ENCODE results near the gene MAP4. TPM values are rescaled to one million over a fixed set of nuclear protein-coding genes. Genes with fewer than 3 reads are reported as not detected.

MAP4 gene
- total RNA-seq, 1 donor, result 158 TPM

GRCh38 chr3:47884603-47885002 is 131.6 kb downstream of the MAP4 start:
- no peak for TF ChIP-seq CTCF (IDR thresholded peaks at IDR 0.05; ENCODE audit: extremely low read depth, low read depth, low read length)

GRCh38 chr3:47882338-47882737 is 133.9 kb downstream of the MAP4 start:
- no peaks in the 10 kb centered on the region for H3K9me3 ChIP-seq (ENCODE audit: low read depth, low read length)
- H3K27ac ChIP-seq (ENCODE audit: low read depth, low read length), result no peak overlapping the region
- no peaks in the 10 kb centered on the region for H3K27me3 ChIP-seq (ENCODE audit: insufficient read depth, low read length)
- H2AFZ ChIP-seq (ENCODE audit: low read length), result no peak overlapping the region
- H3K36me3 ChIP-seq (ENCODE audit: insufficient read depth, low read length), result peaks cover 36% of the 10 kb centered on the region
- H3K79me2 ChIP-seq (ENCODE audit: insufficient read depth, low read length), result peaks cover 31% of the 10 kb centered on the region
- TF ChIP-seq CTCF (IDR thresholded peaks at IDR 0.05; ENCODE audit: extremely low read depth, low read depth, low read length), result peak; percentile 6
- DNase-seq (ENCODE audit: insufficient read length, low spot score, missing footprints), result no peak
- no peak overlapping the region for H3K4me2 ChIP-seq (ENCODE audit: insufficient read depth, low read length)
- peaks cover 3% of the 10 kb centered on the region for H4K20me1 ChIP-seq (ENCODE audit: insufficient read depth, low read length)
- no peak overlapping the region for H3K4me3 ChIP-seq (ENCODE audit: insufficient read depth, low read length)
- H3K4me1 ChIP-seq (ENCODE audit: insufficient read depth, low read length), result peaks cover 17% of the 10 kb centered on the region

More at GRCh38 chr3:47884603-47885002, 131.6 kb downstream of the MAP4 start:
- DNase-seq (ENCODE audit: insufficient read length, low spot score, missing footprints), result no peak
- Histone ChIP-seq H3K27ac (ENCODE audit: low read depth, low read length) (no peak overlapping the region), H3K9me3 (ENCODE audit: low read depth, low read length) (no peaks in the 10 kb centered on the region), H2AFZ (ENCODE audit: low read length) (no peak overlapping the region), H3K4me3 (ENCODE audit: insufficient read depth, low read length) (no peak overlapping the region), H3K4me2 (ENCODE audit: insufficient read depth, low read length) (no peak overlapping the region), H3K79me2 (ENCODE audit: insufficient read depth, low read length) (peaks cover 32% of the 10 kb centered on the region), H3K36me3 (ENCODE audit: insufficient read depth, low read length) (peaks cover 43% of the 10 kb centered on the region), H4K20me1 (ENCODE audit: insufficient read depth, low read length) (no peaks in the 10 kb centered on the region), H3K4me1 (ENCODE audit: insufficient read depth, low read length) (no peaks in the 10 kb centered on the region), H3K27me3 (ENCODE audit: insufficient read depth, low read length) (no peaks in the 10 kb centered on the region)

- no peak for TF ChIP-seq CTCF (IDR thresholded peaks at IDR 0.05; ENCODE audit: extremely low read depth, low read depth, low read length)
- Histone ChIP-seq H4K20me1 (ENCODE audit: insufficient read depth, low read length) (peaks cover 3% of the 10 kb centered on the region), H3K4me1 (ENCODE audit: insufficient read depth, low read length) (peaks cover 19% of the 10 kb centered on the region), H3K27ac (ENCODE audit: low read depth, low read length) (peak overlapping the region; percentile 30), H3K9me3 (ENCODE audit: low read depth, low read length) (no peaks in the 10 kb centered on the region), H3K4me2 (ENCODE audit: insufficient read depth, low read length) (no peak overlapping the region), H3K27me3 (ENCODE audit: insufficient read depth, low read length) (no peaks in the 10 kb centered on the region), H2AFZ (ENCODE audit: low read length) (no peak overlapping the region), H3K79me2 (ENCODE audit: insufficient read depth, low read length) (peaks cover 15% of the 10 kb centered on the region), H3K36me3 (ENCODE audit: insufficient read depth, low read length) (peaks cover 50% of the 10 kb centered on the region), H3K4me3 (ENCODE audit: insufficient read depth, low read length) (no peak overlapping the region)
- DNase-seq (ENCODE audit: insufficient read length, low spot score, missing footprints), result no peak
Observed at GRCh38 chr3:47877719-47878118, 138.5 kb downstream of the MAP4 start.

GRCh38 chr3:47877290-47877689 is 138.9 kb downstream of the MAP4 start:
- Histone ChIP-seq H3K9me3 (ENCODE audit: low read depth, low read length) (no peaks in the 10 kb centered on the region), H2AFZ (ENCODE audit: low read length) (no peak overlapping the region), H3K4me3 (ENCODE audit: insufficient read depth, low read length) (no peak overlapping the region), H3K36me3 (ENCODE audit: insufficient read depth, low read length) (peaks cover 49% of the 10 kb centered on the region), H3K27ac (ENCODE audit: low read depth, low read length) (peak overlapping the region; percentile 30), H3K79me2 (ENCODE audit: insufficient read depth, low read length) (peaks cover 15% of the 10 kb centered on the region), H3K4me2 (ENCODE audit: insufficient read depth, low read length) (no peak overlapping the region), H3K27me3 (ENCODE audit: insufficient read depth, low read length) (no peaks in the 10 kb centered on the region), H3K4me1 (ENCODE audit: insufficient read depth, low read length) (peaks cover 19% of the 10 kb centered on the region), H4K20me1 (ENCODE audit: insufficient read depth, low read length) (peaks cover 3% of the 10 kb centered on the region)
- no peak for TF ChIP-seq CTCF (IDR thresholded peaks at IDR 0.05; ENCODE audit: extremely low read depth, low read depth, low read length)
- peak; percentile 90 for DNase-seq (ENCODE audit: insufficient read length, low spot score, missing footprints)
